Stimulated activated CD8-positive, alpha-beta memory T cell treated with anti-CD3 and anti-CD28 coated beads, Interleukin-15, amount 100 ng/mL, for 4 hours (primary cell): ENCODE results near the gene ZNF276.
"Not testable (repeated sequence)": the region's sequence is repeated elsewhere in the genome, so short reads cannot be mapped to it uniquely, and the experiment has no call there.

Experiments
- DNase-seq, 2 donors: peaks; one replicate each; pipeline ENCODE4 v3.0.0-alpha.2; 2020; ENCODE audit warnings: low read depth in 2 of 2

Gene ZNF276

GRCh38 chr16:89738072-89738377, 16.7 kb downstream of the ZNF276 start:
- no peak for DNase-seq

- no peak for DNase-seq
These were observed 17.4 kb downstream of the ZNF276 start for GRCh38 chr16:89738538-89739317.

- no peak for DNase-seq
These were observed 18.0 kb downstream of the ZNF276 start for GRCh38 chr16:89739383-89739782.

GRCh38 chr16:89741342-89742014, 20.1 kb downstream of the ZNF276 start:
- no peak for DNase-seq

GRCh38 chr16:89742948-89743347, 21.6 kb downstream of the ZNF276 start:
- DNase-seq = no peak

GRCh38 chr16:89744813-89745212, 23.5 kb downstream of the ZNF276 start:
- no peak for DNase-seq

GRCh38 chr16:89746043-89746442, 24.7 kb downstream of the ZNF276 start:
- no peak for DNase-seq

- no peak for DNase-seq
These were observed 26.7 kb downstream of the ZNF276 start for GRCh38 chr16:89748076-89748475.

- no peak for DNase-seq
These were observed 27.6 kb downstream of the ZNF276 start for GRCh38 chr16:89748921-89749320.

- no peak for DNase-seq
These were observed 28.3 kb downstream of the ZNF276 start for GRCh38 chr16:89749637-89750036.

GRCh38 chr16:89759746-89760340, 38.5 kb downstream of the ZNF276 start:
- no peak for DNase-seq

- no peak for DNase-seq
These were observed 40.1 kb downstream of the ZNF276 start for GRCh38 chr16:89761304-89761922.

GRCh38 chr16:89764711-89765201, 43.4 kb downstream of the ZNF276 start:
- DNase-seq = peak; percentile 13 to 30

GRCh38 chr16:89765292-89765830, 44.0 kb downstream of the ZNF276 start:
- no peak for DNase-seq

- DNase-seq = no peak
These were observed 49.0 kb downstream of the ZNF276 start for GRCh38 chr16:89770367-89770766.

GRCh38 chr16:89775223-89775622, 53.9 kb downstream of the ZNF276 start:
- no peak for DNase-seq

GRCh38 chr16:89778211-89778610, 56.9 kb downstream of the ZNF276 start:
- DNase-seq = not testable (repeated sequence)

GRCh38 chr16:89779231-89779908, 58.0 kb downstream of the ZNF276 start:
- DNase-seq = no peak

- no peak for DNase-seq
These were observed 58.6 kb downstream of the ZNF276 start for GRCh38 chr16:89779909-89780305.

- DNase-seq = no peak
These were observed 61.2 kb downstream of the ZNF276 start for GRCh38 chr16:89782489-89782888.

GRCh38 chr16:89783952-89784351, 62.6 kb downstream of the ZNF276 start:
- DNase-seq = not testable (repeated sequence)

- no peak for DNase-seq
These were observed 63.1 kb downstream of the ZNF276 start for GRCh38 chr16:89784406-89784805.
